Right lobe of liver (tissue), 4 donors: ENCODE data around the gene TNP2.

Experiments used
- CTCF ChIP-seq, 4 donors: fragments of 200-600 bp in 3 of 4; fragments of 450-650 bp in 1 of 4; IDR thresholded peaks; one replicate each; pipeline versions ENCODE4 v1.5.1 to v1.8.0; 2016 to 2022; ENCODE audit warnings: antibody characterized with exemption in 4 of 4, mild to moderate bottlenecking in 2 of 4
- POLR2A ChIP-seq: fragments of 450-650 bp; IDR thresholded peaks from one replicate; pipeline ENCODE4 v1.6.1; 2017; ENCODE audit warnings: antibody characterized with exemption, mild to moderate bottlenecking
- donor health status: DM: no; HTN: no; CAD: no.
- donor health status: DM: no; HTN: no; CAD: no.
- donor health status: DM: no; HTN: yes; CAD: no.

- TF ChIP-seq POLR2A (no peak), CTCF (IDR thresholded peaks at IDR 0.05) (no peak)
Observed at GRCh38 chr16:11276143-11276895, 7.2 kb upstream of the TNP2 start, which contains the start of gene PRM2.
